Measurements from ENCODE around the gene GLYAT.

Gene GLYAT

DNA sequence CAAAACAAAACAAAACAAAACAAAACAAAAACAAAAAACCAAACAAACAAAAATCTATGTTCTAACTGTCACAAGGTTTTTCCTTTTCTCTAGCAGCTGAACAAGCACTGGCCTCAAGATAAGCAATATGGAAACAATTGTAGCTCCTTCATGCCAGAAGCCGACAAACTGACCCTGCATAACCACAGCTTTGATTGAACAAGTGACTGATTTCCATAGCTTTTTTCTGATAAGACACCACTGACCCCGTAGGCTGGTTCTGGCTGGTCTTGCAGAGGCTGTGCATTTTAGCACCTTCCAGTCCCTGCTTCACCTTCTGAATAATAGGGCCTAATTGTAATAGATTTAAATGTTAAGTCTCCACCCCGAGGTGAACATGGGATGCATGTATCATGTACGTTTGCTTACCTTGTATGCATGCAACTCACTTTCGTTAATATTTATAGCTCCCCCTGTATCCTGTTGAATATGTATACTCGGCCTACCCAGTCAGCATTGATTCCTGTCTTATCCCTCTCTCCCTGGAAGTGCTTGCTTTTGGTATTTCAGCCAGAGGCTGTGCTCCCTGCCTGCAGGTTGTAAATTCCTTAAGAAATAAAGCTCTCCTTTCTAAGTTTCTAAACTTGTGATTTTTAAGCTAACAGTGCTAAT is 59.6 kb downstream of the GLYAT start:
- Histone ChIP-seq H2AFZ (ENCODE audit: low read length) (no peak overlapping the region), H3K36me3 (ENCODE audit: insufficient read depth, low read length) (no peaks in the 10 kb centered on the region), H3K4me1 (ENCODE audit: insufficient read depth, low read length, poor library complexity, severe bottlenecking) (no peaks in the 10 kb centered on the region), H3K9ac (ENCODE audit: low read depth, low read length, poor library complexity, severe bottlenecking) (no peak overlapping the region), H3F3A (ENCODE audit: low read depth) (no peaks in the 10 kb centered on the region), H3K9me2 (replicated peaks; ENCODE audit: low read depth, low read length) (no peaks in the 10 kb centered on the region), H3K4me3 (ENCODE audit: low read length, poor library complexity, severe bottlenecking) (no peak overlapping the region), H3K4me2 (ENCODE audit: low read depth, low read length, poor library complexity, severe bottlenecking) (no peak overlapping the region), H4K20me1 (ENCODE audit: insufficient read depth, low read length, poor library complexity, severe bottlenecking) (no peaks in the 10 kb centered on the region), H3K9me3 (ENCODE audit: insufficient read depth, low read depth, low read length) (no peaks in the 10 kb centered on the region), H3K27me3 (ENCODE audit: insufficient read depth, low read length, poor library complexity, severe bottlenecking) (no peaks in the 10 kb centered on the region), H3K79me2 (ENCODE audit: insufficient read depth, low read length) (no peaks in the 10 kb centered on the region)
- TF ChIP-seq EZH2phosphoT487 (IDR thresholded peaks at IDR 0.05; ENCODE audit: borderline replicate concordance) (no peak), CTCF (conservative IDR thresholded peaks at IDR 0.05; ENCODE audit: low read length) (no peak)

GRCh38 chr11:58659910-58660570 is 71.7 kb downstream of the GLYAT start:
- TF ChIP-seq CTCF (conservative IDR thresholded peaks at IDR 0.05; ENCODE audit: low read length) (no peak), EZH2phosphoT487 (IDR thresholded peaks at IDR 0.05; ENCODE audit: borderline replicate concordance) (no peak)
- no peak overlapping the region for H3K9ac ChIP-seq (ENCODE audit: low read depth, low read length, poor library complexity, severe bottlenecking)
- H3K4me3 ChIP-seq (ENCODE audit: low read length, poor library complexity, severe bottlenecking): no peak overlapping the region
- H3K4me2 ChIP-seq (ENCODE audit: low read depth, low read length, poor library complexity, severe bottlenecking): no peak overlapping the region
- H3K79me2 ChIP-seq (ENCODE audit: insufficient read depth, low read length): no peaks in the 10 kb centered on the region
- no peaks in the 10 kb centered on the region for H4K20me1 ChIP-seq (ENCODE audit: insufficient read depth, low read length, poor library complexity, severe bottlenecking)
- H3K4me1 ChIP-seq (ENCODE audit: insufficient read depth, low read length, poor library complexity, severe bottlenecking): no peaks in the 10 kb centered on the region
- no peaks in the 10 kb centered on the region for H3K9me2 ChIP-seq (replicated peaks; ENCODE audit: low read depth, low read length)
- H3K36me3 ChIP-seq (ENCODE audit: insufficient read depth, low read length): no peaks in the 10 kb centered on the region
- no peaks in the 10 kb centered on the region for H3F3A ChIP-seq (ENCODE audit: low read depth)
- H2AFZ ChIP-seq (ENCODE audit: low read length): no peak overlapping the region
- no peaks in the 10 kb centered on the region for H3K27me3 ChIP-seq (ENCODE audit: insufficient read depth, low read length, poor library complexity, severe bottlenecking)
- H3K9me3 ChIP-seq (ENCODE audit: insufficient read depth, low read depth, low read length): no peaks in the 10 kb centered on the region

GRCh38 chr11:58659404-58659803 is 72.3 kb downstream of the GLYAT start:
- Histone ChIP-seq H3K36me3 (ENCODE audit: insufficient read depth, low read length) (no peaks in the 10 kb centered on the region), H3K4me3 (ENCODE audit: low read length, poor library complexity, severe bottlenecking) (no peak overlapping the region), H3K9me3 (ENCODE audit: insufficient read depth, low read depth, low read length) (no peaks in the 10 kb centered on the region), H4K20me1 (ENCODE audit: insufficient read depth, low read length, poor library complexity, severe bottlenecking) (no peaks in the 10 kb centered on the region), H3K9me2 (replicated peaks; ENCODE audit: low read depth, low read length) (no peaks in the 10 kb centered on the region), H3K4me2 (ENCODE audit: low read depth, low read length, poor library complexity, severe bottlenecking) (no peak overlapping the region), H3F3A (ENCODE audit: low read depth) (no peaks in the 10 kb centered on the region), H3K9ac (ENCODE audit: low read depth, low read length, poor library complexity, severe bottlenecking) (no peak overlapping the region), H2AFZ (ENCODE audit: low read length) (no peak overlapping the region), H3K79me2 (ENCODE audit: insufficient read depth, low read length) (no peaks in the 10 kb centered on the region), H3K27me3 (ENCODE audit: insufficient read depth, low read length, poor library complexity, severe bottlenecking) (no peaks in the 10 kb centered on the region), H3K4me1 (ENCODE audit: insufficient read depth, low read length, poor library complexity, severe bottlenecking) (peaks cover 3% of the 10 kb centered on the region)
- no peak for TF ChIP-seq CTCF (conservative IDR thresholded peaks at IDR 0.05; ENCODE audit: low read length)
- TF ChIP-seq EZH2phosphoT487 (IDR thresholded peaks at IDR 0.05; ENCODE audit: borderline replicate concordance): no peak
